K562 (cell line): ENCODE measurements around the gene E2F3. TPM values are rescaled to one million over a fixed set of nuclear protein-coding genes. Genes with fewer than 3 reads are reported as not detected.

Source experiments
- ATF3 ChIP-seq, 2 experiments: fragments of 450-650 bp in 1 of 2; sonication (generic) in 1 of 2; formaldehyde crosslinking in 1 of 2; IDR thresholded peaks in 1 of 2; conservative IDR thresholded peaks in 1 of 2; 2 replicates each; pipeline versions ENCODE4 v1.6.1 to v1.8.1; 2016 to 2023; ENCODE audit warnings: mild to moderate bottlenecking in 2 of 2, moderate library complexity in 2 of 2, inconsistent platforms in 1 of 2, missing genetic modification reagents in 1 of 2
- BACH1 ChIP-seq: fragments of 200-800 bp; sonication (Bioruptor generic); IDR thresholded peaks from 2 replicates; pipeline ENCODE4 v1.6.1; 2016; ENCODE audit warnings: missing genetic modification characterization, missing compliant biosample characterization
- C11orf30 ChIP-seq: fragments of 450-650 bp; IDR thresholded peaks from 2 replicates; pipeline ENCODE4 v1.6.1; 2016; ENCODE audit warnings: low read depth, mild to moderate bottlenecking
- EP400 ChIP-seq: fragments of 450-650 bp; IDR thresholded peaks from 2 replicates; pipeline ENCODE4 v1.6.1; 2017; ENCODE audit warnings: antibody characterized with exemption, mild to moderate bottlenecking, moderate library complexity
- FOXM1 ChIP-seq, 2 experiments: fragments of 450-650 bp in 1 of 2; sonication (generic) in 1 of 2; formaldehyde crosslinking in 1 of 2; IDR thresholded peaks; 2 replicates each; pipeline versions ENCODE4 v1.6.1 to v1.9.0; 2017 to 2022; ENCODE audit warnings: low read depth in 2 of 2, mild to moderate bottlenecking in 2 of 2, missing genetic modification reagents in 1 of 2, moderate library complexity in 1 of 2
- GABPB2 ChIP-seq: fragments of 250-450 bp; sonication (Bioruptor Pico); conservative IDR thresholded peaks from 2 replicates; pipeline ENCODE4 v1.5.1; 2021; ENCODE audit warnings: mild to moderate bottlenecking
- HDAC8 ChIP-seq: fragments of 450-650 bp; IDR thresholded peaks from 2 replicates; pipeline ENCODE4 v1.6.1; 2016; ENCODE audit warnings: mild to moderate bottlenecking, missing genetic modification characterization, moderate library complexity, missing compliant biosample characterization
- L3MBTL2 ChIP-seq: fragments of 450-650 bp; IDR thresholded peaks from 2 replicates; pipeline ENCODE4 v1.6.1; 2016; ENCODE audit warnings: mild to moderate bottlenecking, moderate library complexity
- TCF15 ChIP-seq: fragments of 250-450 bp; sonication (Bioruptor Pico); IDR thresholded peaks from 2 replicates; pipeline ENCODE4 v1.8.0; 2022; ENCODE audit warnings: moderate library complexity, mild to moderate bottlenecking, inconsistent platforms
- TCF7L2 ChIP-seq: fragments of 150-350 bp; IDR thresholded peaks from 2 replicates; pipeline ENCODE4 v1.6.1; 2016; ENCODE audit warnings: low read depth, mild to moderate bottlenecking, low read length, moderate library complexity
- THAP12 ChIP-seq: fragments of 250-450 bp; sonication (Bioruptor Pico); IDR thresholded peaks from 2 replicates; pipeline ENCODE4 v1.9.0; 2021; ENCODE audit warnings: mild to moderate bottlenecking, inconsistent platforms
- THRB ChIP-seq: fragments of 450-650 bp; formaldehyde crosslinking; conservative IDR thresholded peaks from 2 replicates; pipeline ENCODE4 v1.4.0; 2022; ENCODE audit warnings: mild to moderate bottlenecking, missing genetic modification characterization
- TRIM25 ChIP-seq: fragments of 450-650 bp; IDR thresholded peaks from 2 replicates; pipeline ENCODE4 v1.7.0; 2016; ENCODE audit warnings: borderline replicate concordance
- XRCC4 ChIP-seq: IDR thresholded peaks from one replicate; pipeline ENCODE4 v1.6.1; 2011; ENCODE audit not compliant: insufficient read depth, insufficient read length; ENCODE audit errors: extremely low read depth
- ZNF143 ChIP-seq: sonication (generic); formaldehyde crosslinking; IDR thresholded peaks from 2 replicates; pipeline ENCODE4 v1.9.0; 2022; ENCODE audit warnings: mild to moderate bottlenecking, missing genetic modification reagents
- ZNF24 ChIP-seq: fragments of 450-650 bp; IDR thresholded peaks from 2 replicates; pipeline ENCODE4 v1.6.1; 2016
- ZNF384 ChIP-seq: IDR thresholded peaks from 2 replicates; pipeline ENCODE4 v1.6.1; 2012; ENCODE audit warnings: low read depth, low read length, improper control_type of control experiment
- ZNF561 ChIP-seq: fragments of 450-650 bp; formaldehyde crosslinking; conservative IDR thresholded peaks from 2 replicates; pipeline ENCODE4 v1.4.0; 2020; ENCODE audit warnings: mild to moderate bottlenecking, moderate library complexity
- ZNF785 ChIP-seq: fragments of 250-450 bp; sonication (Bioruptor Pico); IDR thresholded peaks from 2 replicates; pipeline ENCODE4 v1.4.0; 2020; ENCODE audit warnings: mild to moderate bottlenecking
- ZNF79 ChIP-seq: fragments of 250-450 bp; sonication (Bioruptor Pico); IDR thresholded peaks from 2 replicates; pipeline ENCODE4 v1.4.0; 2020; ENCODE audit warnings: low read depth, mild to moderate bottlenecking, moderate library complexity
- polyA plus RNA-seq, 8 experiments: library from polyadenylated mRNA; depleted of rRNA in 4 of 8; stranded (reverse) in 5 of 8; unstranded in 3 of 8; fragments of >200 nt; fragmentation: Nextera tagmentation in 2 of 8; fragmentation: Illumina TruSeq in 1 of 8; extraction: Ambion mirVana in 2 of 8; extraction: Trizol in 1 of 8; gene quantifications; 2 replicates each; pipeline versions ENCODE4 v1.2.1 to v1.2.3, GENCODE V29; 2011 to 2014; ENCODE audit warnings: inconsistent platforms in 1 of 8, missing spikeins in 1 of 8
- total RNA-seq, 7 experiments: library from RNA; depleted of rRNA in 6 of 7; stranded (reverse); fragments of >200 nt in 6 of 7; fragmentation: Illumina TruSeq in 2 of 7; extraction: Trizol in 2 of 7; gene quantifications; 2 replicates each; pipeline versions ENCODE4 v1.2.1 to v1.2.3, GENCODE V29; 2011 to 2021; ENCODE audit warnings: low replicate concordance in 1 of 7

Gene E2F3
- total and polyA plus RNA-seq, 9 of the 15 experiments (the other 6 are each of a cell fraction or from before 2014, with no cell fraction given) = 11.1 to 44.7 (median 27.2) TPM

- TF ChIP-seq TCF7L2 = 0 out of 2 replicates have a peak, but pooled peaks have one; percentile 31
- TF ChIP-seq TCF15 (CRISPR knock-in tag) = no peak
- TF ChIP-seq HDAC8 = no peak
- TF ChIP-seq ZNF24 = peak; percentile 7; the same call in 1 of the 2 replicates
- TF ChIP-seq EP400 = peak; percentile 91
- no peak for TF ChIP-seq ZNF384
- TF ChIP-seq FOXM1 (IDR thresholded peaks at IDR 0.05; ENCODE audit: low read depth) = no peak; the same call in 1 of the 2 replicates
- TF ChIP-seq FOXM1 (CRISPR knock-in tag; IDR thresholded peaks at IDR 0.05; ENCODE audit: low read depth) = no peak
- no peak for TF ChIP-seq THRB (CRISPR knock-in tag)
- TF ChIP-seq ZNF79 = no peak
- no peak for TF ChIP-seq BACH1 (tag)
- TF ChIP-seq L3MBTL2 = 0 out of 2 replicates have a peak, but pooled peaks have one; percentile 15
- TF ChIP-seq ZNF561 (CRISPR knock-in tag) = no peak
- no peak for TF ChIP-seq XRCC4
- no peak for TF ChIP-seq GABPB2 (CRISPR knock-in tag)
- TF ChIP-seq ATF3 (IDR thresholded peaks at IDR 0.05) = peak; percentile 87
- peak; percentile 74 for TF ChIP-seq ATF3 (CRISPR knock-in tag; conservative IDR thresholded peaks at IDR 0.05)
- TF ChIP-seq C11orf30 = peak; percentile 99
- no peak for TF ChIP-seq TRIM25
- no peak for TF ChIP-seq ZNF143 (CRISPR knock-in tag)
- peak; percentile 61 for TF ChIP-seq THAP12 (CRISPR knock-in tag)
- no peak for TF ChIP-seq ZNF785 (CRISPR knock-in tag)
These were observed 132.9 kb downstream of the E2F3 start, which contains the start of gene CDKAL1 (continued) for GRCh38 chr6:20534295-20535262.
